Heart right ventricle (tissue), 16 donors: Measurements from ENCODE around the gene PIP5K1B. TPM values are rescaled to one million over a fixed set of nuclear protein-coding genes. Genes with fewer than 3 reads are reported as not detected.

Experiments used
- ATAC-seq, 8 donors: fragments of 200-7000 bp; cut with Tn5 transposase; one replicate each; pipeline ENCODE4 v1.9.1; 2020; ENCODE audit warnings: mild to moderate bottlenecking in 8 of 8, moderate library complexity in 8 of 8, moderate number of reproducible peaks in 1 of 8
- DNase-seq, 2 donors: peaks; one replicate each; pipeline ENCODE4 v3.0.0-alpha.2; 2020
- H3K27ac ChIP-seq, 10 donors: fragments of 200-600 bp; sonication (generic) in 2 of 10; one replicate each; pipeline versions ENCODE4 v1.5.0 to v1.8.0; 2020 to 2022; ENCODE audit warnings: mild to moderate bottlenecking in 3 of 10
- H3K27me3 ChIP-seq, 7 donors: fragments of 200-600 bp; one replicate each; pipeline ENCODE4 v1.8.0; 2021 to 2022; ENCODE audit warnings: mild to moderate bottlenecking in 2 of 7
- H3K36me3 ChIP-seq, 9 donors: fragments of 200-600 bp; sonication (generic) in 1 of 9; one replicate each; pipeline versions ENCODE4 v1.5.0 to v1.8.0; 2020 to 2022; ENCODE audit warnings: mild to moderate bottlenecking in 2 of 9
- H3K4me1 ChIP-seq, 9 donors: fragments of 200-600 bp; sonication (generic) in 1 of 9; one replicate each; pipeline versions ENCODE4 v1.5.0 to v1.8.0; 2020 to 2022; ENCODE audit warnings: mild to moderate bottlenecking in 4 of 9
- H3K4me3 ChIP-seq, 10 donors: fragments of 200-600 bp; sonication (generic) in 2 of 10; one replicate each; pipeline versions ENCODE4 v1.5.0 to v1.8.0; 2020 to 2022; ENCODE audit warnings: mild to moderate bottlenecking in 7 of 10, moderate library complexity in 2 of 10
- H3K9me3 ChIP-seq, 11 donors: fragments of 200-600 bp in 10 of 11; sonication (generic) in 2 of 11; one replicate each; pipeline versions ENCODE4 v1.5.0 to v1.8.0; 2013 to 2022; ENCODE audit warnings: mild to moderate bottlenecking in 2 of 11, control low read depth in 1 of 11, moderate library complexity in 1 of 11
- CTCF ChIP-seq, 9 donors: fragments of 200-600 bp; sonication (generic) in 2 of 9; IDR thresholded peaks; one replicate each; pipeline versions ENCODE4 v1.5.0 to v1.8.0; 2021 to 2022; ENCODE audit warnings: antibody characterized with exemption in 9 of 9, mild to moderate bottlenecking in 5 of 9, moderate library complexity in 1 of 9
- WGBS, 2 donors: extraction: QIAGEN DNeasy Blood & Tissue Kit; methylation state at CpG; one replicate each; pipeline ENCODE4 v1.1.7; 2013; ENCODE audit warnings: inconsistent platforms in 1 of 2; 5-methylcytosine and 5-hydroxymethylcytosine counted together
- intact Hi-C, 10 donors: fragments of 100-400 bp; cut with DNase I; formaldehyde crosslinking; loops; one replicate each; pipeline versions ENCODE4 v1.11.1 to v1.14.2; 2022
- polyA plus RNA-seq, 2 donors: library from polyadenylated mRNA; stranded (reverse); fragments of 200-250 nt; gene quantifications; one replicate each; pipeline ENCODE4 v1.2.3, GENCODE V29; 2013
- total RNA-seq, 10 donors: library from RNA; stranded (reverse); fragmentation: NEBNext Ultra II Directional in 3 of 10; extraction: Animal tissue kit (Norgen Biotek cat#: 25700) in 3 of 10; gene quantifications; one replicate each; pipeline versions ENCODE4 v1.2.1 to v1.2.4, GENCODE V29; 2021 to 2023
- donor health status: Arrhythmogenic right ventricular cardiomyopathy.
- donor health status: ischemic (EF 13 %, LVEDD 7.1; RV severe dilation, severe dysfunction).
- donor health status: healthy with polysubstance abuse.
- donor health status: DM: no; HTN: yes; CAD: no.
- donor health status: DM: no; HTN: no; CAD: no.
- donor health status: ischemic (EF 25% LVEDD 6.9; RV normal size, moderate dysfunction).
- donor health status: ischemic (EF 25% LVEDD 5.7; RV mildly dilated, moderate dysfunction).
- donor health status: healthy.
- donor health status: DM: yes; HTN: yes; CAD: no.
- donor health status: Ischemic cardiomyopathy.
- donor health status: ischemic (EF 35%, LVEDD 5.7; RV mildly dilated, moderate dysfunction).
- donor health status: nonischemic (EF 11% LVEDD 7.7; RV severe dilation, severe dysfunction).
- donor health status: DM: yes; HTN: yes; CAD: no.
- donor health status: PGD.
- donor health status: ischemic (EF 29% LVEDD 5.4; RV normal size, mild dysfunction).
- donor health status: nonischemic (EF 23%, LVEDD 6.1; RV moderate dilation, normal function).

Gene PIP5K1B
- total and polyA plus RNA-seq, 12 donors = 5.6 to 90.8 (median 48.1) TPM

- Histone ChIP-seq H3K4me1 (peaks cover 0 to 51% (median 23%) of the 10 kb centered on the region in 9 donors), H3K9me3 (no peaks in the 10 kb centered on the region), H3K4me3 (no peak overlapping the region), H3K36me3 (no peaks in the 10 kb centered on the region), H3K27me3 (no peaks in the 10 kb centered on the region), H3K27ac (peak overlapping the region in 1 of 10 donors; percentile 86)
- WGBS, 2 donors = 90 to 92% methylated on average over 6 of the region's 6 CpGs
- TF ChIP-seq CTCF (IDR thresholded peaks at IDR 0.05) = no peak
- ATAC-seq (no peak), DNase-seq (no peak)
- intact Hi-C loops = loop anchor here in 2 of 10 donors (10.0 kb wide), 2 partner anchors 88 to 128 kb away; a partner anchor contains a TSS
These were observed 168.1 kb downstream of the PIP5K1B start for GRCh38 chr9:68873179-68873578.

- Histone ChIP-seq H3K4me1 (peaks cover 0 to 38% (median 16%) of the 10 kb centered on the region in 9 donors), H3K27ac (peak overlapping the region in 1 of 10 donors; percentile 23), H3K36me3 (no peaks in the 10 kb centered on the region), H3K4me3 (no peak overlapping the region), H3K9me3 (no peaks in the 10 kb centered on the region), H3K27me3 (no peaks in the 10 kb centered on the region)
- intact Hi-C loops = loop anchor here in 2 of 10 donors (10.0 kb wide), 2 partner anchors 91 to 131 kb away; a partner anchor contains a TSS
- DNase-seq (no peak), ATAC-seq (no peak)
- no peak for TF ChIP-seq CTCF (IDR thresholded peaks at IDR 0.05)
- 49 to 50% methylated on average over 5 of the region's 5 CpGs for WGBS, 2 donors
These were observed 171.2 kb downstream of the PIP5K1B start for GRCh38 chr9:68876273-68876672.

- Histone ChIP-seq H3K9me3 (no peaks in the 10 kb centered on the region), H3K4me1 (peaks cover 0 to 34% (median 12%) of the 10 kb centered on the region in 9 donors), H3K27ac (peak overlapping the region in 1 of 10 donors; percentile 23), H3K4me3 (no peak overlapping the region), H3K36me3 (no peaks in the 10 kb centered on the region), H3K27me3 (no peaks in the 10 kb centered on the region)
- DNase-seq (no peak), ATAC-seq (no peak)
- no peak for TF ChIP-seq CTCF (IDR thresholded peaks at IDR 0.05)
- intact Hi-C loops = loop anchor here in 2 of 10 donors (10.0 kb wide), 2 partner anchors 92 to 132 kb away; a partner anchor contains a TSS
- 25 to 36% methylated on average over 3 of the region's 3 CpGs for WGBS, 2 donors
These were observed 171.6 kb downstream of the PIP5K1B start for GRCh38 chr9:68876681-68877080.

- H3K27ac ChIP-seq = peak overlapping the region in 1 of 10 donors; percentile 2
- H3K27me3 ChIP-seq = no peaks in the 10 kb centered on the region
- intact Hi-C loops = loop anchor here in 2 of 10 donors (10.0 kb wide), 2 partner anchors 92 to 132 kb away; a partner anchor contains a TSS
- no peaks in the 10 kb centered on the region for H3K9me3 ChIP-seq
- H3K4me3 ChIP-seq = no peak overlapping the region
- no peak for ATAC-seq
- H3K4me1 ChIP-seq = peaks cover 0 to 28% (median 10%) of the 10 kb centered on the region in 9 donors
- H3K36me3 ChIP-seq = no peaks in the 10 kb centered on the region
- DNase-seq = no peak
- no peak for TF ChIP-seq CTCF (IDR thresholded peaks at IDR 0.05)
These were observed 172.2 kb downstream of the PIP5K1B start for GRCh38 chr9:68877219-68877618.
